Breast epithelium (tissue), 4 donors: Measurements from ENCODE around the gene AMMECR1. TPM values are rescaled to one million over a fixed set of nuclear protein-coding genes. Genes with fewer than 3 reads are reported as not detected.

Experiments
- DNase-seq, 2 donors: peaks; one replicate each; pipeline ENCODE4 v3.0.0-alpha.2; 2019; ENCODE audit warnings: low spot score in 2 of 2
- H3K27ac ChIP-seq, 2 donors: fragments of 200-600 bp; sonication (generic) in 1 of 2; one replicate each; pipeline ENCODE4 v1.5.1; 2016 to 2019; ENCODE audit warnings: mild to moderate bottlenecking in 1 of 2
- H3K27me3 ChIP-seq, 2 donors: fragments of 200-600 bp; sonication (generic) in 1 of 2; one replicate each; pipeline versions ENCODE4 v1.5.1 to v1.6.0; 2017 to 2019; ENCODE audit warnings: control low read depth in 1 of 2, mild to moderate bottlenecking in 1 of 2
- H3K36me3 ChIP-seq: fragments of 200-600 bp; one replicate; pipeline ENCODE4 v1.5.1; 2019
- H3K4me1 ChIP-seq, 2 donors: fragments of 200-600 bp; sonication (generic); one replicate each; pipeline ENCODE4 v1.5.1; 2016 to 2019; ENCODE audit warnings: control low read depth in 1 of 2
- H3K4me3 ChIP-seq, 3 donors: fragments of 200-600 bp; sonication (generic); 1 replicate in 2 of 3; 2 replicates in 1 of 3; pipeline ENCODE4 v1.5.1; 2016 to 2019; ENCODE audit warnings: mild to moderate bottlenecking in 3 of 3, moderate library complexity in 2 of 3
- H3K9me3 ChIP-seq, 2 donors: fragments of 200-600 bp; sonication (generic) in 1 of 2; one replicate each; pipeline ENCODE4 v1.5.1; 2016 to 2019; ENCODE audit warnings: control low read depth in 1 of 2
- POLR2A ChIP-seq: fragments of 450-650 bp; IDR thresholded peaks from one replicate; pipeline ENCODE4 v1.6.1; 2016; ENCODE audit warnings: antibody characterized with exemption, mild to moderate bottlenecking, moderate library complexity
- POLR2AphosphoS5 ChIP-seq, 3 donors: sonication (generic); formaldehyde crosslinking; IDR thresholded peaks; one replicate each; pipeline ENCODE4 v1.6.1; 2017; ENCODE audit warnings: antibody characterized with exemption in 3 of 3
- intact Hi-C: fragments of 100-400 bp; cut with DNase I; formaldehyde crosslinking; loops from one replicate; pipeline ENCODE4 v1.15.1; 2023; ENCODE audit warnings: low total_unique reads
- total RNA-seq, 3 donors: library from RNA; depleted of rRNA; stranded (reverse); fragments of >200 nt; gene quantifications; one replicate each; pipeline ENCODE4 v1.1.0, GENCODE V29; 2016
- TF ChIP-seq, protein P1 (sequence below), 3 donors: fragments of 450-650 bp; IDR thresholded peaks; one replicate each; pipeline ENCODE4 v1.5.1; 2016 to 2017; ENCODE audit warnings: antibody characterized with exemption in 3 of 3, mild to moderate bottlenecking in 3 of 3, moderate library complexity in 3 of 3

Gene AMMECR1
- total RNA-seq, 3 donors from 2014 or later = 4.3 to 8.2 (median 6.6) TPM

DNA sequence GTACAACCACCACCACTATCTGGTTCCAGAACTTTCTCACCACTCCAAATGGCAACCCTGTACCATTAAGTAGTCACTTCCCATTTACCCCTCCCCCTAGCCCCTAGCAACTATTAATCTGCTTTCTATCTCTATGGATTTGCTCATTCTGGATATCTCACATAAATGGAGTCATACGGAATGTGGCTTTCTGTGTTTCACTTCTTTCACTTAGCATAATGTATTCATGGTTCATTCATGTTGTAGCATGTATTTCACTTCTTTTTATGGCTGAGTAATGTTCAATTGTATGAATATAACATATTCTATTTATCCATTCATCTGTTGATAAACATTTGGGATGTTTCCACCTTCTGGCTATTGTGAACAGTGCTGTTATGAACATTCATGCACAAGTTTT lies 104.7 kb downstream of the AMMECR1 start:
- TF ChIP-seq, protein P1, sequence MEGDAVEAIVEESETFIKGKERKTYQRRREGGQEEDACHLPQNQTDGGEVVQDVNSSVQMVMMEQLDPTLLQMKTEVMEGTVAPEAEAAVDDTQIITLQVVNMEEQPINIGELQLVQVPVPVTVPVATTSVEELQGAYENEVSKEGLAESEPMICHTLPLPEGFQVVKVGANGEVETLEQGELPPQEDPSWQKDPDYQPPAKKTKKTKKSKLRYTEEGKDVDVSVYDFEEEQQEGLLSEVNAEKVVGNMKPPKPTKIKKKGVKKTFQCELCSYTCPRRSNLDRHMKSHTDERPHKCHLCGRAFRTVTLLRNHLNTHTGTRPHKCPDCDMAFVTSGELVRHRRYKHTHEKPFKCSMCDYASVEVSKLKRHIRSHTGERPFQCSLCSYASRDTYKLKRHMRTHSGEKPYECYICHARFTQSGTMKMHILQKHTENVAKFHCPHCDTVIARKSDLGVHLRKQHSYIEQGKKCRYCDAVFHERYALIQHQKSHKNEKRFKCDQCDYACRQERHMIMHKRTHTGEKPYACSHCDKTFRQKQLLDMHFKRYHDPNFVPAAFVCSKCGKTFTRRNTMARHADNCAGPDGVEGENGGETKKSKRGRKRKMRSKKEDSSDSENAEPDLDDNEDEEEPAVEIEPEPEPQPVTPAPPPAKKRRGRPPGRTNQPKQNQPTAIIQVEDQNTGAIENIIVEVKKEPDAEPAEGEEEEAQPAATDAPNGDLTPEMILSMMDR (IDR thresholded peaks at IDR 0.05) = no peak
- no peak for TF ChIP-seq POLR2A
- TF ChIP-seq POLR2AphosphoS5 (IDR thresholded peaks at IDR 0.05) = no peak
- H3K9me3 ChIP-seq = no peaks in the 10 kb centered on the region
- H3K36me3 ChIP-seq = no peaks in the 10 kb centered on the region
- intact Hi-C loops = no loop called here
- H3K27ac ChIP-seq = no peak overlapping the region
- no peak overlapping the region for H3K4me3 ChIP-seq
- peaks cover 0 to 55% of the 10 kb centered on the region in 2 donors for H3K27me3 ChIP-seq
- no peak for DNase-seq
- H3K4me1 ChIP-seq = no peaks in the 10 kb centered on the region

DNA sequence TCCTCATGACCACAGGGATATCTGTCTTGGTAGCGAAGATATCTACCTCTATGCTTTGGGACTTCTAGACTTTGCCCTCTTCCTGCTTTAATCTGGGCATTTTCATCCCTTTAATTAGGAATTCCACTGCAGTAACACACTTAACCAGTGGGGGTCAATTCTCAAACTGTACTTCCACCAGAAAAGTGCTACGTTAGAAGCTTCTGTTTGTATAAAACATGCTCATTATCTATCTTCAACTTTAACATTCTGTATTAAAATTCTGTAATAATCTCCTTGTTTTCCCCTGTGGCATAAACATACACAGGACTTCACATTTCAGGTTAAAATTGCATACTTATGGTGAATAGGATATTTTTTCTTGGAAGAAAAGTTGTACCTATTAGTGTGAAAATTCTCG lies 105.6 kb downstream of the AMMECR1 start:
- TF ChIP-seq POLR2A = no peak
- no peak for TF ChIP-seq POLR2AphosphoS5 (IDR thresholded peaks at IDR 0.05)
- TF ChIP-seq, protein P1 (IDR thresholded peaks at IDR 0.05) = no peak
- no peak for DNase-seq

DNA sequence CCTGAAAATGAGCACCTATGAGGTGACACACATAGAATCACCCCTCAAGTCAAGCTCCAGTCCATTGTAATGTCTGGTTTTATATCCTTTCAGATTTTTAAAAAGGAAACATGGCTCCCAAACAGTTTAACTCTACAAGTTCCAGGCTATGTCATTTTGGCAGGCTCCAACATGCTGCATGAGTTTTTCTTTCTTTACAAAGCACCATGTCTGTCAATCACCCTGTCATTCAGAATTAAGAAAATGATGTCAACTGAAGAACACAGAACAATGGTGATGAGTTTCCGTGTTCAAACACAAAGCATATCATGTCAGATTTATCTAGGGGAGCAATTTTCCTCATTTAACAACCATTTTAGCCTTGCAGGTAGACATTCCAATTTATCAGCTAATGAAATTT lies 106.5 kb downstream of the AMMECR1 start:
- TF ChIP-seq POLR2A (no peak), POLR2AphosphoS5 (IDR thresholded peaks at IDR 0.05) (no peak)
- TF ChIP-seq, protein P1 (IDR thresholded peaks at IDR 0.05) = no peak
- peaks cover 0 to 58% of the 10 kb centered on the region in 2 donors for H3K27me3 ChIP-seq
- no peak overlapping the region for H3K27ac ChIP-seq
- no peaks in the 10 kb centered on the region for H3K9me3 ChIP-seq
- no peaks in the 10 kb centered on the region for H3K4me1 ChIP-seq
- H3K36me3 ChIP-seq = no peaks in the 10 kb centered on the region
- no peak for DNase-seq
- H3K4me3 ChIP-seq = no peak overlapping the region
- intact Hi-C loops = no loop called here

More for the DNA sequence above, 105.6 kb downstream of the AMMECR1 start:
- Histone ChIP-seq H3K27ac (no peak overlapping the region), H3K27me3 (peaks cover 0 to 57% of the 10 kb centered on the region in 2 donors), H3K4me1 (no peaks in the 10 kb centered on the region), H3K36me3 (no peaks in the 10 kb centered on the region), H3K9me3 (no peaks in the 10 kb centered on the region), H3K4me3 (no peak overlapping the region)
- intact Hi-C loops = no loop called here

DNA sequence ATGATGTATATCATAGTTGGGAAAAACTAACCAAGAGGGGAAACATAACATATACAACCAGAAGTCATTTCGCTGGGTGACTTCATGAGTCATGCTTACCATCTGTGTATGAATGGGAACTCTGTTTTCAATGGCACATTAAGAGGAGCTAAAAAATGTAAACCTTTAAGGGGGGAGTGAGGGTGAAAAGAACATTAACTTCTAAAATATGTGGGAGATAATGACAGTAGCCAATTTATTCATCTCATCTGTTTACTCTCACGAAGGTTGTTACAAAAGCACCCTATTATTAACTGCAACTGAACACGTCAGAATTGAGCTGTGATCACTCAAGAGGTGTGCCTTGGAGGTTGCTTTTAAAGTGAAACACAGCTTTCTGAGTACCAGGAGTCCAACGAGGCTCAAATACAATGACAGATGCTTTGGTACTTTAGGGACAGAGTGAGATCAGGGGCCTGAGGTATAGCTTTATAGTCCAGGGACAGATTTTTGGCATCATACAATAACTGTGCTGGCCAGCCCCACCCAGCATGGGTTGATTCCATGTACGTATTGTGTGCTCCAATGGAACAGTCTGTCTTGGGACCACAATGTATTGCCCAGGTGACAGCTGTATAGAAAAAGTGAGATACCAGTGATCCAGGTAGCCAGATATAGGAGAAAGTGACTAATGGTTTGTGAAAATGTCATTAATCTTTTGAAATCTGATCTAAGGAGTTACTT lies 107.3 kb downstream of the AMMECR1 start:
- no peak overlapping the region for H3K4me3 ChIP-seq
- H3K27ac ChIP-seq = no peak overlapping the region
- no peak for DNase-seq
- H3K36me3 ChIP-seq = no peaks in the 10 kb centered on the region
- intact Hi-C loops = no loop called here
- H3K27me3 ChIP-seq = peaks cover 0 to 57% of the 10 kb centered on the region in 2 donors
- TF ChIP-seq POLR2AphosphoS5 (IDR thresholded peaks at IDR 0.05) (no peak), POLR2A (no peak)
- TF ChIP-seq, protein P1 (IDR thresholded peaks at IDR 0.05) = no peak
- H3K4me1 ChIP-seq = no peaks in the 10 kb centered on the region
- H3K9me3 ChIP-seq = no peaks in the 10 kb centered on the region

DNA sequence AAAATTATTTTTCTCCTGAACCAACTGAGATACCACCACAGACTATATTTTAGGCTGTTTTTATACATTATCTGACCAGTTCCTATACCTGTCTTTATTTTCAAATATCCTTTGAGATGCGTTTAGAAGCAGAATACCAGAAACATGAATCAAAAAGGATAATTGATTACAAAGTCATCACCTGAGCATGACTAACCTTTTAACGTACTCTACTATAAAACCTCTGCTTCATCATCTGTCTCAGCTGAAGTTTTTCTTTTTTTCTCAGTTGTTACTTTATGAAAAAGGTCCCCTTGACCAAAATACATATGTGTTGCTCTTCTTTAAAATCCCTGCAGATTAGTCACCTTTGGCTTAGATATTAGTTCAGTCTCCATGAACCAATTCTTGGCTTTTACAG lies 109.8 kb downstream of the AMMECR1 start:
- Histone ChIP-seq H3K4me1 (no peaks in the 10 kb centered on the region), H3K27ac (no peak overlapping the region), H3K36me3 (no peaks in the 10 kb centered on the region), H3K9me3 (no peaks in the 10 kb centered on the region), H3K4me3 (no peak overlapping the region), H3K27me3 (peaks cover 0 to 53% of the 10 kb centered on the region in 2 donors)
- TF ChIP-seq, protein P1 (IDR thresholded peaks at IDR 0.05) = no peak
- TF ChIP-seq POLR2A (no peak), POLR2AphosphoS5 (IDR thresholded peaks at IDR 0.05) (no peak)
- intact Hi-C loops = no loop called here
- DNase-seq = no peak
